SJSA1 (cell line): ENCODE measurements around the gene KLHL12. TPM values are rescaled to one million over a fixed set of nuclear protein-coding genes. Genes with fewer than 3 reads are reported as not detected.

ENCODE experiments used
- DNase-seq, 2 experiments: peaks; one replicate each; pipeline ENCODE4 v3.0.0-alpha.2; 2015 to 2020; ENCODE audit warnings: low spot score in 2 of 2, low read depth in 1 of 2
- H3K27ac ChIP-seq: fragments of 250-450 bp; sonication (Bioruptor Pico); 2 replicates; pipeline ENCODE4 v1.5.1; 2020; ENCODE audit warnings: mild to moderate bottlenecking, moderate library complexity
- H3K27me3 ChIP-seq: fragments of 250-450 bp; sonication (Bioruptor Pico); replicated peaks from 2 replicates; pipeline ENCODE4 v1.5.1; 2020; ENCODE audit warnings: mild to moderate bottlenecking, moderate library complexity
- H3K36me3 ChIP-seq: fragments of 250-450 bp; sonication (Bioruptor Pico); 2 replicates; pipeline ENCODE4 v1.5.1; 2020; ENCODE audit warnings: mild to moderate bottlenecking
- H3K4me1 ChIP-seq: fragments of 250-450 bp; sonication (Bioruptor Pico); replicated peaks from 2 replicates; pipeline ENCODE4 v1.6.1; 2021; ENCODE audit warnings: mild to moderate bottlenecking
- H3K4me3 ChIP-seq: fragments of 250-450 bp; sonication (Bioruptor Pico); 2 replicates; pipeline ENCODE4 v1.5.1; 2020; ENCODE audit warnings: mild to moderate bottlenecking
- H3K9me3 ChIP-seq: fragments of 250-450 bp; sonication (Bioruptor Pico); replicated peaks from 2 replicates; pipeline ENCODE4 v1.5.1; 2020; ENCODE audit warnings: mild to moderate bottlenecking
- total RNA-seq: library from RNA; depleted of rRNA; stranded (reverse); fragments of >200 nt; shearing (Covaris generic); gene quantifications from 2 replicates; pipeline ENCODE4 v1.2.3, GENCODE V29; 2014

KLHL12 gene
- total RNA-seq, 1 experiment from 2014 or later, result 28.9 TPM

DNA sequence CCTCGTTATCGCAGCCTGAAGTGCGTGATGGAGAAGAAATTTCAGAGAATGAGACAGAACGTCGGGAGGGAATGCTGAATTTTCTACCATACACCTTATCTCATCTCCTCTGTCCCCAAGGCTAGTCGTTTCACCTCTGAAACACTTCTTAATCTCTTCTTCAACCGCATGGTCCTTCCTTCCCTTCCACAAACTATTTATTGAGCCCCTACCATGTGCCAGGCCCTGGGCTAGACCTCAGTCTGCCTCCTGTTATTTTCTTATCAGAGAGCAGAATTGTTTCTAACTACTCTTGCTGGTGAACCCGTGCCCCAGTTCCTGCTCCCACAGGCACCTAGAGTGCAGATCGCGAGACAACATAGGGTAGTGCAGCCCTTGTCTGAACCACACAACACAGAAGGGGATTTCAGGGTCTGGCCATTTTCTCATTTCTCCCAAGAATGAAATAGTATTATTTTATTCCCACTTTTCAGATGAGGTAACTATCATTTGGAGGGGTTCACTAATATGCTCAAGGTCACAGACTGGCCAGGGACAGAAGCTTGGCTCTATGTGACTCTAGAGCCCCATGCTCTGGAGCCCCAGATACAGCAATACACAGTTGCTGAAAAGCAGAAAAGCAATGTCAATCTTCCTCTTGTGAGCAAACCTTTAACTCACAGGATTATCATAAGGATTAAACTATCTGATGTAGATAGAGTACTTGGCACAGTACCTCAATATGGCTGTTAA is 31.7 kb upstream of the KLHL12 start:
- Histone ChIP-seq H3K4me3 (peak overlapping the region; percentile 98), H3K27me3 (no peaks in the 10 kb centered on the region), H3K9me3 (peaks cover 6% of the 10 kb centered on the region), H3K36me3 (peaks cover 44% of the 10 kb centered on the region), H3K27ac (no peak overlapping the region), H3K4me1 (peaks cover 15% of the 10 kb centered on the region)
- no peak for DNase-seq

DNA sequence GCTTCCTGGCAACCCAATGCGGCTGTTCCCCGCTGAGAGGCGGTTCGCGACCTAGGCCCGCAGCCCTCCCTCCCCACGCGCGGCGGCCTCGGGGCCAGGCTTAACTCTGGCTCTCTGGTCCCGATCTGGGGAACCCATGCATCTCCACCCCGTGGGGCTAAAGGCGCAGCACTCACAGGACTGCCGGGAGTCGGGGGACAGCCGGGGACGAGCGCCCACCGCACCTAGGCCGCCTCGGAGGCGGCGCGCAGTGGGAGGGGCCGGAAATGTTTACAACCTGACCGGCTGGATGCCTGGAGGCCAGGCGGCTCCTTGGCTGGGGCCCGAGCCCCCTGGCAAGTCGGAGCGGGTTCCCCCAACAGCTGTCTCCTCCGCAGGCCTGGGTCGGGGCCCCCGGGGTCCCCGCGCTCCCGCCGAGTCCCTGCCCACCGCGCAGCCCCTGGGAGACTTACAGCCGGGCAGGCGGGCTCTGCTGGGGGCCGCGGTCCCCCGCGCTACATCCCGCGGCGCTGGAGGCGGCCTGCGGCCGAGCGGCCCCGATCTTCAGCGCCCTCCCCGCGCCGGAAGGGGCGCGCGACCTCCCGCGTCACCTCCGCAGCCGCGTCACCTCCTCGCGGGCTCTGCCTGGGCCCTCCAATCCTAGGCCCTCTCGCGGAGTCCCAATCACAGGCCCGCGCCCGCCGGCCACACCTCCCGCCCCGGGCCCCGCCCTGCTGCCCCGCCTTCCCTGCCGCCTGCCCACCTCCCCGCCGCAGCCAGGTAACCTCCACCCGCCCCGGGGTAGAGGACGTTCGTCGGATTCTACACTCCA is 30.9 kb upstream of the KLHL12 start, which contains the start of gene ADIPOR1:
Gene ADIPOR1, minus strand, starts transcription at position 580 of the 811 bp plus-strand sequence. CDS start 7,242 bp downstream, outside the sequence.
- Histone ChIP-seq H3K27me3 (no peaks in the 10 kb centered on the region), H3K27ac (peak within 1 kb of the TSS; percentile 81), H3K36me3 (peaks cover 43% of the 10 kb centered on the region), H3K9me3 (peaks cover 6% of the 10 kb centered on the region), H3K4me3 (peak within 1 kb of the TSS; percentile 98), H3K4me1 (peaks cover 19% of the 10 kb centered on the region)
- DNase-seq, result peak; percentile 72 to 86

DNA sequence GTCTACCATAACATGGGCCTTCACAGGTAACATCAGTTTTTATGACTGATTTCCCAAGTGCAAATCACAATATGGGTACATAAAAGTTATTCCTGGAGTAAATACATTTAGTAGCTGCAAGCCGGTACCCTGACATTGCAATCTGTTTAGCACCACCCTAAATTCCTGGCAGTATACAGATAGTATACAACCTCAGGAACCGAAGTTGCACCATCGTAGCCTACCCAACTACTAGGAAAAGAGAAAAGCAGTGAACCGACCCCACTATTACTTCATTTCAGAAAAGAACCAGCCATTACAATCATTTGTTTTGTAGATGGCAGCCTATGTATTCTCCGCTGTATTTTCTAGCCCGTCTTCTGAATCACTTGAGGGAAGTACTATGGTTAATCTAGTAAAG is 29.9 kb upstream of the KLHL12 start:
- Histone ChIP-seq H3K4me3 (peak overlapping the region; percentile 98), H3K9me3 (peaks cover 6% of the 10 kb centered on the region), H3K27me3 (no peaks in the 10 kb centered on the region), H3K4me1 (peaks cover 24% of the 10 kb centered on the region), H3K36me3 (peaks cover 37% of the 10 kb centered on the region), H3K27ac (no peak overlapping the region)
- DNase-seq, result no peak

DNA sequence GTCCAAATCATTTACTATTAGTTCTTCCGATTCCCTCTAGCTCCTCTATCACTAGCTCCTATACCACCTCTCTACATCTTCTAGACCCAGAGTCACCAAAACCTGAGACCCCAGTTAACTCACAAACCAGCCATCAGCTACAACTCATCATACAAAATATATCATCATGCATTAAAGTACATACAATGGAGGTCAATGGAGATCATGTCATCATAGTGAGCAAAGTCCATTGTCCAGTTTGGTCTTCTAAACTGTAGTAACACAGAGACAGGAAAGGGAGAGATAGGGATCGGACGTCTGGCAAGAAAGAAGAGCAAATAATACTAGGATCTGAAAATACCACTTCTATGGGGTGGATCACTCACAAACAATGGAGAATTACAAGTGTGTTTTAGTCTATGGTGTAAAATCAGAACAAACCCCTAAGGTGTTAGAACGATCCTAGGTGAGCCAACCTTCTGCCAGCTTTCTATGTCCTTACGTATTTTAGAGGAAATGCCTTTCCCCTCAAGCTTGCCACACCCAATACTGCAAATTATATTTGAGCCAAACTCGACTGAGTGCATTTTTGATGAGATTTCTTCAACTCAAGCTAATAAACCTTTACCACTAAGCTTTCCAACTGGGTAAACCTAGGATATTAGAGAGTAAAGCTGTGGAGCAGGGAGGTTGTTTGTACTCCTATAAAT is 27.2 kb upstream of the KLHL12 start:
- H3K9me3 ChIP-seq, result peaks cover 6% of the 10 kb centered on the region
- no peak overlapping the region for H3K4me3 ChIP-seq
- no peak overlapping the region for H3K27ac ChIP-seq
- DNase-seq, result no peak
- H3K36me3 ChIP-seq, result peaks cover 47% of the 10 kb centered on the region
- peaks cover 24% of the 10 kb centered on the region for H3K4me1 ChIP-seq
- no peaks in the 10 kb centered on the region for H3K27me3 ChIP-seq

- peaks cover 6% of the 10 kb centered on the region for H3K9me3 ChIP-seq
- no peak overlapping the region for H3K27ac ChIP-seq
- peaks cover 20% of the 10 kb centered on the region for H3K4me1 ChIP-seq
- no peaks in the 10 kb centered on the region for H3K27me3 ChIP-seq
- DNase-seq, result no peak
- H3K4me3 ChIP-seq, result no peak overlapping the region
- peaks cover 55% of the 10 kb centered on the region for H3K36me3 ChIP-seq
Measured at GRCh38 chr1:202953392-202953791, 26.4 kb upstream of the KLHL12 start.

- Histone ChIP-seq H3K4me1 (peaks cover 19% of the 10 kb centered on the region), H3K4me3 (no peak overlapping the region), H3K9me3 (peaks cover 4% of the 10 kb centered on the region), H3K27ac (no peak overlapping the region), H3K27me3 (no peaks in the 10 kb centered on the region), H3K36me3 (peaks cover 58% of the 10 kb centered on the region)
- peak in 1 of 2 experiments; percentile 25 for DNase-seq
Measured at GRCh38 chr1:202952818-202953217, 25.8 kb upstream of the KLHL12 start.

DNA sequence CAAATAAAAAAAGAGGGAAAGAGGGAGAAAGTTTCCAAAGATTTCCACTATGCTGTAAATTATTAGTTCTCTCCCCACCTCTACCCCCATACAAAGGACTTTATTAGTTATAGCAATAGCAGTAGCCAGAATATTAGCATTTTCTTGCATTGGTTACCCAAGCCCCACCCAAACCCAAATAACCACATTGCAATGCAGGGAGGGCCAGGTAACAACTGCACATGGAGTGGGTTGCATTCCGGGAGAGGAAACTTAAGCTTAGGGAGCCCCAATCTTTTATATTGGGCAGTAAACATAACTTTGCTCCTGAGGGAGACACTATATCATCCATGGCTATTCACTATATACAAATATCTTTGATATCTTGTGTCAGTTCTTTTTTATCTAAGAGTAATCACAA is 25.1 kb upstream of the KLHL12 start:
- H3K36me3 ChIP-seq, result peaks cover 57% of the 10 kb centered on the region
- H3K4me3 ChIP-seq, result no peak overlapping the region
- peaks cover 16% of the 10 kb centered on the region for H3K4me1 ChIP-seq
- DNase-seq, result no peak
- no peaks in the 10 kb centered on the region; the same call in 1 of the 2 replicates for H3K9me3 ChIP-seq
- H3K27ac ChIP-seq, result no peak overlapping the region
- no peaks in the 10 kb centered on the region for H3K27me3 ChIP-seq

GRCh38 chr1:202951437-202951836 is 24.4 kb upstream of the KLHL12 start:
- no peak for DNase-seq
- no peaks in the 10 kb centered on the region for H3K27me3 ChIP-seq
- peaks cover 57% of the 10 kb centered on the region for H3K36me3 ChIP-seq
- no peaks in the 10 kb centered on the region for H3K9me3 ChIP-seq
- H3K4me1 ChIP-seq, result peaks cover 9% of the 10 kb centered on the region; the same call in 1 of the 2 replicates
- no peak overlapping the region for H3K4me3 ChIP-seq
- H3K27ac ChIP-seq, result no peak overlapping the region

- no peaks in the 10 kb centered on the region for H3K27me3 ChIP-seq
- no peak overlapping the region for H3K4me3 ChIP-seq
- H3K36me3 ChIP-seq, result peaks cover 91% of the 10 kb centered on the region
- no peak for DNase-seq
- H3K27ac ChIP-seq, result no peak overlapping the region
- H3K9me3 ChIP-seq, result no peaks in the 10 kb centered on the region
- no peaks in the 10 kb centered on the region for H3K4me1 ChIP-seq
Measured at GRCh38 chr1:202945483-202945882, 18.4 kb upstream of the KLHL12 start.

GRCh38 chr1:202944438-202944921 is 17.4 kb upstream of the KLHL12 start:
- peaks cover 87% of the 10 kb centered on the region for H3K36me3 ChIP-seq

GRCh38 chr1:202942426-202942825 is 15.4 kb upstream of the KLHL12 start:
- Histone ChIP-seq H3K27ac (no peak overlapping the region), H3K4me1 (no peaks in the 10 kb centered on the region), H3K4me3 (no peak overlapping the region), H3K27me3 (no peaks in the 10 kb centered on the region), H3K9me3 (no peaks in the 10 kb centered on the region), H3K36me3 (peaks cover 73% of the 10 kb centered on the region)
- no peak for DNase-seq

More at GRCh38 chr1:202944438-202944921, 17.4 kb upstream of the KLHL12 start:
- no peaks in the 10 kb centered on the region for H3K9me3 ChIP-seq
- H3K4me1 ChIP-seq, result no peaks in the 10 kb centered on the region
- no peak overlapping the region for H3K27ac ChIP-seq
- no peak overlapping the region for H3K4me3 ChIP-seq
- DNase-seq, result no peak
- H3K27me3 ChIP-seq, result no peaks in the 10 kb centered on the region

- Histone ChIP-seq H3K4me3 (no peak overlapping the region), H3K27me3 (no peaks in the 10 kb centered on the region), H3K9me3 (no peaks in the 10 kb centered on the region), H3K4me1 (no peaks in the 10 kb centered on the region), H3K27ac (no peak overlapping the region), H3K36me3 (peaks cover 65% of the 10 kb centered on the region)
- DNase-seq, result no peak
Measured at GRCh38 chr1:202941372-202941771, 14.3 kb upstream of the KLHL12 start.

DNA sequence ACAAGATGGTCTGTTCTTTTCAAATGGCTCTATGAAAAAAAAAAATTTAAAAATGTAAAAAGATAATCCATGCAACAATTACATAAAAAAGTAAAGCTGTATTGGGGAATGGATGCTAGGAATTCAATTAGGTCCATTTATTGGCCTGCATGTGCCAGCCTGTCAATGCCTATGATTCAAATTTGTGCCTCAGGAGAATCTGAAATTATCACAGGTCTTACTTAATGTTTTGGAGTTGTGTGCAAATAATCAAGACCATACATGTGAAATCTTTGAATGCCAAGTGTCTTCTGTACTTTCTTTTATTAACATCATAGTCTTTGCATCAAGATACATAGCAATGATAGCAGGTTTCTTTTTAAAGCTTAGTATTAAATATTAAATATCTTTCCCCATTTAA is 13.5 kb upstream of the KLHL12 start:
- Histone ChIP-seq H3K4me1 (no peaks in the 10 kb centered on the region), H3K36me3 (peaks cover 58% of the 10 kb centered on the region), H3K27me3 (no peaks in the 10 kb centered on the region), H3K4me3 (no peak overlapping the region), H3K27ac (no peak overlapping the region), H3K9me3 (no peaks in the 10 kb centered on the region)
- no peak for DNase-seq
